22Rv1 (cell line): ENCODE results near the gene FAM83G.
"Not testable (repeated sequence)": the region's sequence is repeated elsewhere in the genome, so short reads cannot be mapped to it uniquely, and the experiment has no call there.

Source experiments
- CTCF ChIP-seq: fragments of 450-650 bp; IDR thresholded peaks from 2 replicates; pipeline ENCODE4 v1.5.1; 2017; ENCODE audit warnings: mild to moderate bottlenecking
- ZFX ChIP-seq: fragments of 450-650 bp; IDR thresholded peaks from 2 replicates; pipeline ENCODE4 v1.6.1; 2017; ENCODE audit warnings: antibody characterized with exemption, borderline replicate concordance

- not testable (repeated sequence) for TF ChIP-seq CTCF, ZFX
These were observed 25.2 kb upstream of the FAM83G start for GRCh38 chr17:19029740-19030139.
